Testis (tissue), 3 donors: Measurements from ENCODE around the gene GRM8. TPM values are rescaled to one million over a fixed set of nuclear protein-coding genes. Genes with fewer than 3 reads are reported as not detected.

ENCODE experiments used
- DNase-seq: peaks from one replicate; pipeline ENCODE4 v3.0.0-alpha.2; 2019
- H3K27ac ChIP-seq, 2 donors: fragments of 200-600 bp; sonication (generic); one replicate each; pipeline ENCODE4 v1.5.1; 2019
- H3K27me3 ChIP-seq: fragments of 200-600 bp; sonication (generic); one replicate; pipeline ENCODE4 v1.5.1; 2019
- H3K36me3 ChIP-seq: fragments of 200-600 bp; sonication (generic); one replicate; pipeline ENCODE4 v1.5.1; 2017; ENCODE audit warnings: low read depth; ENCODE audit errors: missing control alignments
- H3K4me1 ChIP-seq: fragments of 200-600 bp; sonication (generic); one replicate; pipeline ENCODE4 v1.5.1; 2019
- H3K4me3 ChIP-seq, 2 donors: fragments of 200-600 bp; sonication (generic); one replicate each; pipeline ENCODE4 v1.5.1; 2017 to 2019
- H3K9me3 ChIP-seq: fragments of 200-600 bp; sonication (generic); one replicate; pipeline ENCODE4 v1.5.1; 2017
- POLR2A ChIP-seq: fragments of 450-650 bp; IDR thresholded peaks from one replicate; pipeline ENCODE4 v1.6.1; 2017; ENCODE audit warnings: antibody characterized with exemption, mild to moderate bottlenecking, moderate library complexity
- WGBS, 2 donors: methylation state at CpG; one replicate each; pipeline ENCODE4 v1.1.5; 2018; 5-methylcytosine and 5-hydroxymethylcytosine counted together
- intact Hi-C: fragments of 100-400 bp; cut with DNase I; formaldehyde crosslinking; loops from one replicate; pipeline ENCODE4 v1.15.1; 2023; ENCODE audit warnings: low total_unique reads
- polyA plus RNA-seq: library from polyadenylated mRNA; stranded (reverse); fragments of 350-450 nt; fragmentation: Illumina TruSeq; extraction: RNeasy Lipid Tissue Mini Kit (QIAGEN cat#74804); gene quantifications from one replicate; pipeline ENCODE4 v1.2.3, GENCODE V29; 2014; ENCODE audit warnings: low read depth, low replicate concordance; ENCODE audit not compliant: insufficient read depth
- total RNA-seq, 2 donors: library from RNA; depleted of rRNA; stranded (reverse); fragments of >200 nt; gene quantifications; one replicate each; pipeline ENCODE4 v1.2.3, GENCODE V29; 2016
- TF ChIP-seq, protein P1 (sequence below), 3 experiments: fragments of 450-650 bp in 2 of 3; fragments of 200-600 bp in 1 of 3; sonication (generic) in 1 of 3; IDR thresholded peaks; one replicate each; pipeline ENCODE4 v1.5.1; 2016 to 2019; ENCODE audit warnings: antibody characterized with exemption in 3 of 3, mild to moderate bottlenecking in 2 of 3, moderate library complexity in 1 of 3

Gene GRM8
- total and polyA plus RNA-seq, 3 donors from 2014 or later = 7.1 to 8.2 (median 7.1) TPM

DNA sequence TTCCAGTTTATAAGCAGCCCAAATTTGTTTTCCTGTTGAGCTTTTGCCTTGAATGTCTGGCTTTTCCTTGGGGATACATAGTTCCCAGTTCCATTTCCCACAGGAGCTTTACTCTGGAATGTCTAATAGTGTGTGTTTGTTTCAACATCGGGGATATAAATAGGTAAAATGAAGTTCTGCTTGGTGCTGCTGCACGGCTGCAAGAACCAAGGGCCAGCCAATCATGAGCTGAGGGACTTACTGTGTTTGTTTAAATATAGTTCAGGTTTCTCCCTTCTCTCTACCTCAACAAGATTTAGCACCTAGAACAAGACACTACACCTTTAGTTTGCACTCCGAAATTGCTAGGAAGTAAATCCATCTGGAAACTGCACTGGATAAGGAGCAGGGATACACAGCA lies 43.9 kb downstream of the GRM8 start:
- H3K36me3 ChIP-seq = no peaks in the 10 kb centered on the region
- 76 to 87% methylated on average over 3 of the region's 3 CpGs for whole genome bisulfite sequencing, 2 donors

DNA sequence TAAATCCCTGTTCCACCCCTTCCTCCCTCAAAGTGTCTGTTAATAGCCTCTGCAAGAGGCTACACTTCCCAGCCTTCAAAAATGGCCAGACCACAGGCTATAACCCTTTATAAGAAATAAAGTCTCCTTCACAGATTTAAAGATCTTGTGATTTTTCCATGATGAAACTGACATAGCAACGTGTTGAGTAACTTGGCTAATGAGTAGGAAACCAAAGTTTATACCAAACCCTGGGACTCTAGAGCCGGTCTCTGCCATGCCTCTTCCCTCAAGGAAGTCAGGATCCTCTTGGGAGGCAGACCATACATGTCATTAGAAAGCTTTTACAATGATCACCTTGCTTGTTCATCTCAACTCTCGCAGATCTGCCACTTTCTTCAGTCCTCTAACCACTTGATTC lies 44.4 kb downstream of the GRM8 start:
- Histone ChIP-seq H3K27me3 (no peaks in the 10 kb centered on the region), H3K36me3 (no peaks in the 10 kb centered on the region), H3K4me3 (no peak overlapping the region), H3K27ac (no peak overlapping the region), H3K9me3 (no peaks in the 10 kb centered on the region), H3K4me1 (no peaks in the 10 kb centered on the region)
- no peak for TF ChIP-seq POLR2A
- TF ChIP-seq, protein P1, sequence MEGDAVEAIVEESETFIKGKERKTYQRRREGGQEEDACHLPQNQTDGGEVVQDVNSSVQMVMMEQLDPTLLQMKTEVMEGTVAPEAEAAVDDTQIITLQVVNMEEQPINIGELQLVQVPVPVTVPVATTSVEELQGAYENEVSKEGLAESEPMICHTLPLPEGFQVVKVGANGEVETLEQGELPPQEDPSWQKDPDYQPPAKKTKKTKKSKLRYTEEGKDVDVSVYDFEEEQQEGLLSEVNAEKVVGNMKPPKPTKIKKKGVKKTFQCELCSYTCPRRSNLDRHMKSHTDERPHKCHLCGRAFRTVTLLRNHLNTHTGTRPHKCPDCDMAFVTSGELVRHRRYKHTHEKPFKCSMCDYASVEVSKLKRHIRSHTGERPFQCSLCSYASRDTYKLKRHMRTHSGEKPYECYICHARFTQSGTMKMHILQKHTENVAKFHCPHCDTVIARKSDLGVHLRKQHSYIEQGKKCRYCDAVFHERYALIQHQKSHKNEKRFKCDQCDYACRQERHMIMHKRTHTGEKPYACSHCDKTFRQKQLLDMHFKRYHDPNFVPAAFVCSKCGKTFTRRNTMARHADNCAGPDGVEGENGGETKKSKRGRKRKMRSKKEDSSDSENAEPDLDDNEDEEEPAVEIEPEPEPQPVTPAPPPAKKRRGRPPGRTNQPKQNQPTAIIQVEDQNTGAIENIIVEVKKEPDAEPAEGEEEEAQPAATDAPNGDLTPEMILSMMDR (IDR thresholded peaks at IDR 0.05) = no peak
- 84 to 87% methylated on average over 3 of the region's 3 CpGs for WGBS, 2 donors
- intact Hi-C loops = no loop called here
- DNase-seq = no peak

More for the DNA sequence above, 43.9 kb downstream of the GRM8 start:
- Histone ChIP-seq H3K27me3 (no peaks in the 10 kb centered on the region), H3K4me3 (no peak overlapping the region), H3K27ac (no peak overlapping the region), H3K4me1 (no peaks in the 10 kb centered on the region), H3K9me3 (no peaks in the 10 kb centered on the region)
- no peak for DNase-seq
- TF ChIP-seq POLR2A = no peak
- TF ChIP-seq, protein P1 (IDR thresholded peaks at IDR 0.05) = no peak
- intact Hi-C loops = no loop called here

DNA sequence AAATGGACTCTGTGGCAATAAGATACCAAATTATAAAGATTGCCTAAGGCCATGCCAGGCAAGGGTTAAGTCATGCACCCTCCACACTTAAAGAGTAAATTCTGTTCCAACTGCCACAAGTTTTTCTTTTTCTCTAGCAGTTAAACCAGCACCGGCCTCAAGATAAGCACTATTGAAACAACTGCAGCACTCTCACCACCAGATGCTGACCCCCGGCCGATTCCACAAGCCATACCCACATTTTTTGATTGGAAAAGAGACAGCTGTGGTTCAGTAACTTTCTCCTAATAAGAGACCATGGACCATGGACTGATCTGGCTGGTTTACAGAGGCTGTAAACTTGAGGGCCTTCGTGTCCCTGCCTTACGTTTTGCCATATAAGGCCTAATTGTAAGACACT lies 44.9 kb downstream of the GRM8 start:
- Histone ChIP-seq H3K4me1 (no peaks in the 10 kb centered on the region), H3K27ac (no peak overlapping the region), H3K27me3 (no peaks in the 10 kb centered on the region), H3K4me3 (no peak overlapping the region), H3K9me3 (no peaks in the 10 kb centered on the region), H3K36me3 (no peaks in the 10 kb centered on the region)
- intact Hi-C loops = no loop called here
- 54 to 61% methylated on average over 5 of the region's 5 CpGs for WGBS, 2 donors
- DNase-seq = no peak
- no peak for TF ChIP-seq POLR2A
- TF ChIP-seq, protein P1 (IDR thresholded peaks at IDR 0.05) = no peak

DNA sequence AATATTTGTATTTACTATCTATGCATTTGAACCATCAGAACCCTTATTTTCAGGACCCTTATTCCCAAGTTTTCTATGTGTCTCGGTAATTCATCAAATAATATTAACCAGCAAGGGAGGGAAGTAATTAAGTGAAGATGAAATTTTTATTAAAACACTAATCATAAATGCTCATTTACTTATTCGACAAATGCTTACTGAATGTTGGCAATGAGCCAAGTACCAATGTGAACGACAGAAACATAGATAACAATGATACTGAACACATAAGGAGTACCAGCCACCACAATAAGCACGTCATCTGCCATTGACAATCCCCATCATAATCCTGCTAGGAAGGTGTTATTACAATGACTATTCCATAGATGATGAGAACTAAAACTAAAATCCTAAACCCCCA lies 45.5 kb downstream of the GRM8 start:
- TF ChIP-seq, protein P1 (IDR thresholded peaks at IDR 0.05) = no peak
- TF ChIP-seq POLR2A = no peak
- intact Hi-C loops = no loop called here
- WGBS, 2 donors = 46 to 63% methylated on average over 4 of the region's 4 CpGs

DNA sequence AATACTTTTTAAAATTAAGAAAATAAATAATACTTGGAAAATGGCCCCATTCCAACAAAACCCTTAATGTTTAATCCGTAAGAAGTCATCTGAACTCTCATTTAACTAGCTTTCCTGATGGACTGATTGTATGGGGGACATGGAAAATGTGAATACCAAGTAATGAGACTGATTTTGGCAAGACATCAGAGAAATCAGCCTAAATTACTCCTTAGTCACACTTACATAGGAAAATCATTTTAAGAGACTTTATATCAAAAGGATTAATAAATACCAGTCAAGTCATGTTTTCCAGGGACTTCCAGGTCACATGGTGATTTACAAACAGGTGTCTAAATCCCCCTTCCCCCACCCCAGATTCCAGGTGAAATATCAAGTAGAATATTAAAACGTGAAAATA lies 58.2 kb downstream of the GRM8 start:
- H3K36me3 ChIP-seq = no peaks in the 10 kb centered on the region
- H3K27me3 ChIP-seq = no peaks in the 10 kb centered on the region
- H3K9me3 ChIP-seq = no peaks in the 10 kb centered on the region
- H3K4me1 ChIP-seq = peaks cover 1% of the 10 kb centered on the region
- TF ChIP-seq, protein P1 (IDR thresholded peaks at IDR 0.05) = no peak
- TF ChIP-seq POLR2A = no peak
- intact Hi-C loops = no loop called here
- H3K4me3 ChIP-seq = no peak overlapping the region
- no peak for DNase-seq
- 67 to 75% methylated on average over 2 of the region's 2 CpGs for WGBS, 2 donors
- H3K27ac ChIP-seq = no peak overlapping the region

More for the DNA sequence above, 45.5 kb downstream of the GRM8 start:
- no peak for DNase-seq
- Histone ChIP-seq H3K36me3 (no peaks in the 10 kb centered on the region), H3K9me3 (no peaks in the 10 kb centered on the region), H3K27me3 (no peaks in the 10 kb centered on the region), H3K4me1 (no peaks in the 10 kb centered on the region), H3K27ac (no peak overlapping the region), H3K4me3 (no peak overlapping the region)
